ENCODE results near the gene SOS2.

DNA sequence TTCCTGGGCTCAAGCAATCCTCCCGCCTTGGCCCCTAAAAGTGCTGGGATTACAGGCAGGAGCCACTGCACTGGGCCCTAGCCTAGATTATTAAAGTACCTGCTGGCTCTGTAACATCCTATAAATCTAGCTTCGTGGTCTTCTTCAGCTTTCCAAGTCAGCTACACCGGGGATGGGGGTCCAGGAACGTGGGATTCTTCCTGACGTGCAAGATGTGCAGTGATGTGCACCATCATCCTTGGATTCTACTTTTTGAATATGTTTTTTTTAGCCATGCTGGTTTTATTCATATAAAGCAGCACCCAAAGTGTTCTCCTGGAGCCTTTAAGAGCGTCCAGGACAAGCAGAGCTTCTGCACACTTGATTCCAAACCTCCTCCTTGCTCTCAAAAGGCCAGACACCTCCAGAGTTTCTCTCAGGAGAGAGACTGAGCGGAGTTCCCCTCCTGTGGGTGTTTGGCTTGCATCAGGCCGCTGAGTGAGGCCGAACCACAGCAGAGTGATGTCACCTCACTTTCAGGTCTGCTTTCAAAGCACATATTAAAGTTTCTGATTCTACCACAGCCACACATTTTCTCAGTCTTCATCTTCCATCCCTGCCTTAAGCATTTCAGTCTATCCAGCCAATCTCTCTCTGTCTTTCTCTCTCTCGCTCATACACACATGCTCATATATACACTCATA, 148.5 kb downstream of the SOS2 start:
- TF ChIP-seq FOS (IDR thresholded peaks at IDR 0.05; ENCODE audit: borderline replicate concordance, insufficient read depth, low read length) (no peak), EZH2 (IDR thresholded peaks at IDR 0.05; ENCODE audit: borderline replicate concordance, low read depth, low read length, severe bottlenecking) (no peak), MAX (IDR thresholded peaks at IDR 0.05; ENCODE audit: insufficient read depth, insufficient read length) (no peak), CTCF (IDR thresholded peaks at IDR 0.05; ENCODE audit: extremely low read depth in 1 of 2, insufficient read depth in 1 of 2, low read depth in 1 of 2, low read length in 2 of 2) (no peak)
